Putamen (tissue), 1 donor: ENCODE data around the gene CNOT9.

ENCODE experiments used
- DNase-seq: peaks from one replicate; pipeline ENCODE4 v3.0.0-alpha.2; 2016; ENCODE audit warnings: low spot score

Gene CNOT9

DNA sequence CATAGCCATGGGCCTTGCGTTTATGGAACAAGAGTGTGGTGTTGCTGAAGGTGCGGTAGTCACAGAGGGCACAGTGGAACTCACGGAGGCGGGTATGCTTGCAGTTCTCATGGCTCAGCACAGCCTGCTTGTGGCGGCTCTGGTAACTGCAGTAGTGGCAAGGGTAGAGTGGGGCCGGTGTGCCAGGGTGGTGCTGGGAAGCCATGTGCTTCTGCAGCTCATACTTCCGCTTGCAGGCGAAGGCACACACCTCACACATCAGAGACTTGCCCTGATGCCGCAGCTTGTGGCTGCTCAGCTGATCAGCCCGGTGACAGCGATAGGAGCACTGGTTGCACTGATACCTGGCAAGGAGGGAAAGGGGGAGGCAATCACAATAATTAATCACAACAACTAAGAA lies 76.1 kb downstream of the CNOT9 start:
- no peak for DNase-seq

- DNase-seq = no peak
These were observed 76.5 kb downstream of the CNOT9 start for GRCh38 chr2:218645126-218645525.
